Lower leg skin (tissue), 4 donors: ENCODE data around the gene CRHR2. TPM values are rescaled to one million over a fixed set of nuclear protein-coding genes. Genes with fewer than 3 reads are reported as not detected.

Source experiments
- DNase-seq, 2 donors: peaks; one replicate each; pipeline ENCODE4 v3.0.0-alpha.2; 2019; ENCODE audit warnings: low spot score in 2 of 2
- H3K4me3 ChIP-seq: fragments of 200-600 bp; sonication (generic); 2 replicates; pipeline ENCODE4 v1.5.1; 2017; ENCODE audit warnings: mild to moderate bottlenecking, low read depth; ENCODE audit not compliant: poor library complexity, severe bottlenecking
- POLR2A ChIP-seq, 2 donors: fragments of 450-650 bp; IDR thresholded peaks; one replicate each; pipeline ENCODE4 v1.6.1; 2016 to 2017; ENCODE audit warnings: antibody characterized with exemption in 2 of 2, mild to moderate bottlenecking in 1 of 2, moderate library complexity in 1 of 2
- WGBS, 2 donors: methylation state at CpG; one replicate each; pipeline ENCODE4 v1.1.5; 2018; 5-methylcytosine and 5-hydroxymethylcytosine counted together
- intact Hi-C: fragments of 100-400 bp; cut with DNase I; formaldehyde crosslinking; loops from one replicate; pipeline ENCODE4 v1.15.0; 2023; ENCODE audit warnings: low total_unique reads
- total RNA-seq, 4 donors: library from RNA; depleted of rRNA; stranded (reverse); fragments of >200 nt; gene quantifications; one replicate each; pipeline ENCODE4 v1.1.0, GENCODE V29; 2016
- TF ChIP-seq, protein P1 (sequence below), 3 donors: fragments of 450-650 bp; IDR thresholded peaks; one replicate each; pipeline ENCODE4 v1.5.1; 2016; ENCODE audit warnings: antibody characterized with exemption in 3 of 3, mild to moderate bottlenecking in 3 of 3, moderate library complexity in 2 of 3

CRHR2 gene
- total RNA-seq, 4 donors from 2014 or later = 0.45 TPM; not detected in 3

DNA sequence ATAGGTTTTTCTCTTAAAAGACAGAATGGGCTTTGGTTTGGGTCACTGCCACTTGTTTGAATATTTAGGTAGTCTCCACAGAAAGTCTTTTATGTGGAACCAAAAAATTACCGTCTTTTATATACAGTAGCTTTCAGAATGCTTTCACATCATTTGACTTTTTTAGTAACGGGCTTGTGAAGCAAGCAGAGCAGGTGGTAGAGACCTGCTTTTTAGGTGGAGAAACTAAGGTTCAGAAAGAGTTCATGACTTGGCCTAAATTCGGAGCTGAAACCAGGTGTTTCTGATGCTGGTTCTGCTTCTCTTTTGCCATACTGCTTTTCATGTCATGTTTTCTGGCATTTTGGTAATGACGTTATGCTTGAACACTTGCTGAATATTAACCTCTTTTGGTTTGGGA lies 51.3 kb downstream of the CRHR2 start:
- no peak for TF ChIP-seq POLR2A (IDR thresholded peaks at IDR 0.05)
- TF ChIP-seq, protein P1, sequence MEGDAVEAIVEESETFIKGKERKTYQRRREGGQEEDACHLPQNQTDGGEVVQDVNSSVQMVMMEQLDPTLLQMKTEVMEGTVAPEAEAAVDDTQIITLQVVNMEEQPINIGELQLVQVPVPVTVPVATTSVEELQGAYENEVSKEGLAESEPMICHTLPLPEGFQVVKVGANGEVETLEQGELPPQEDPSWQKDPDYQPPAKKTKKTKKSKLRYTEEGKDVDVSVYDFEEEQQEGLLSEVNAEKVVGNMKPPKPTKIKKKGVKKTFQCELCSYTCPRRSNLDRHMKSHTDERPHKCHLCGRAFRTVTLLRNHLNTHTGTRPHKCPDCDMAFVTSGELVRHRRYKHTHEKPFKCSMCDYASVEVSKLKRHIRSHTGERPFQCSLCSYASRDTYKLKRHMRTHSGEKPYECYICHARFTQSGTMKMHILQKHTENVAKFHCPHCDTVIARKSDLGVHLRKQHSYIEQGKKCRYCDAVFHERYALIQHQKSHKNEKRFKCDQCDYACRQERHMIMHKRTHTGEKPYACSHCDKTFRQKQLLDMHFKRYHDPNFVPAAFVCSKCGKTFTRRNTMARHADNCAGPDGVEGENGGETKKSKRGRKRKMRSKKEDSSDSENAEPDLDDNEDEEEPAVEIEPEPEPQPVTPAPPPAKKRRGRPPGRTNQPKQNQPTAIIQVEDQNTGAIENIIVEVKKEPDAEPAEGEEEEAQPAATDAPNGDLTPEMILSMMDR (IDR thresholded peaks at IDR 0.05) = no peak
- no peak for DNase-seq
- intact Hi-C loops = no loop called here
- H3K4me3 ChIP-seq = no peak overlapping the region
- WGBS, 2 donors = 95% methylated on average over 4 of the region's 4 CpGs

DNA sequence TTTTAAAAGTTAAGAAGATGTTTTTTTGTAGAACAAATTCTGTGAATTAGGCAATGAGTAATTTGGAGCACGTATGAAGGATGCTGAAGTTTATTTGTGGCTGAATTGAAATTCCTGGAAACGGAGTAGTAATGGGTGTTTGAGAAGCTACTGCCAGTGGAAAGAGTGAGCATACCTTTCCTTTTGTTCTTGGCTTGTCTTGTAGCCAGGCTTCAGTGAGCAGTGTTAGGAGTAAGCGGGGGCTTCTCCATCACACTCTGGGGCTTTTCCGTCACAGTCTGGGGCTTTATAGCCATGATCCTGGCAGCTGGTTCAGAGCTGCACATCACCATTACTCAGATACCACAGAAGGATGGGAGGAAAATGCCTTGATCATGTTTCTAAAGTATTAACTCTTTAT lies 55.2 kb downstream of the CRHR2 start:
- WGBS, 2 donors = 93 to 94% methylated on average over 4 of the region's 4 CpGs
- no peak for DNase-seq
- no peak overlapping the region for H3K4me3 ChIP-seq
- intact Hi-C loops = no loop called here
- no peak for TF ChIP-seq POLR2A (IDR thresholded peaks at IDR 0.05)
- TF ChIP-seq, protein P1 (IDR thresholded peaks at IDR 0.05) = no peak

- H3K4me3 ChIP-seq = no peak overlapping the region
- DNase-seq = no peak
- WGBS, 2 donors = 78 to 100% methylated on average over 1 of the region's 1 CpG
- no peak for TF ChIP-seq POLR2A (IDR thresholded peaks at IDR 0.05)
- TF ChIP-seq, protein P1 (IDR thresholded peaks at IDR 0.05) = no peak
- intact Hi-C loops = no loop called here
These were observed 57.0 kb downstream of the CRHR2 start for GRCh38 chr7:30625283-30625682.

DNA sequence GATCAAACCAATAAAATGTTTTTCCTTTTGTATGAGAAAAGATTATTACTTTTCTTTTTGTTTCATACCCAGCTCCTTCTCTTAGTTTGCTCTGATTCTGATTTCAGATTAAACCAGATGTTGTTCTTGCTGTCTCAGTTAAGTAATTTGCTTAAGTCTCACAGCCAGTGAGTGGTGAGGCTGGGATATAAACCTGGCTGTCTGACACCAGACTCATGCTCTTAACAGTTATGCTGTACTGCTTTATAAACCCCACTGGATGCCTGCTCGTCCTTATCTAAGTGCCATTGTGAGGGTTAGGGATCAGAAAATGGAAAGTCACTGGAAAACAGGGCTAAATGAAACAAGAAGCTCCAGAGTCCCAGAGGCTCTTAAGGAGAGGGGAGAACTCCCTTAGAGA lies 63.3 kb downstream of the CRHR2 start:
- intact Hi-C loops = no loop called here
- no peak for DNase-seq
- WGBS, 2 donors = 77 to 85% methylated on average over 1 of the region's 1 CpG
- no peak for TF ChIP-seq POLR2A (IDR thresholded peaks at IDR 0.05)
- TF ChIP-seq, protein P1 (IDR thresholded peaks at IDR 0.05) = no peak
- no peak overlapping the region for H3K4me3 ChIP-seq

GRCh38 chr7:30618080-30618676 lies 64.1 kb downstream of the CRHR2 start:
- no peak for DNase-seq
- no peak for TF ChIP-seq POLR2A (IDR thresholded peaks at IDR 0.05)
- TF ChIP-seq, protein P1 (IDR thresholded peaks at IDR 0.05) = no peak

DNA sequence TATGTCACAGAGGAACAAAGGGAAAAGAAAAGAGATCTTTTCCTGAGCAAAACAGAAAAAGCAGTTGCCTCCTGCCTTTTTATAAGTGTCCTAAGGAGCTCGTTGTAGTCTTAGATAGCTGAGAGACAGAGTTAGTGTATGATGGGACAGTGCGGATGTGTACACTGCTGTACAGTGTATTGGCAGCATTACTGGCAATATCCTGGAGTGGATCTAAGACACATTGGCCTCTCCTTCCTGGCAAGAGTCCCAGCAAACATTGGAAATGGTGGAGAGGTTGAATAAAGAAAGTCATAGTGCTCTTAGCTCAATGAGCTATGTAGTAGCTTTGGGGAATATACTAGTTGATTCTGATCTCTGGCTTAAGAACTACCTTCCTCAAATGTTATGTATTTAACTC lies 64.9 kb downstream of the CRHR2 start:
- no peak overlapping the region for H3K4me3 ChIP-seq
- intact Hi-C loops = no loop called here
- DNase-seq = no peak
- WGBS, 2 donors = 92 to 96% methylated on average over 2 of the region's 2 CpGs
- TF ChIP-seq, protein P1 (IDR thresholded peaks at IDR 0.05) = no peak
- no peak for TF ChIP-seq POLR2A (IDR thresholded peaks at IDR 0.05)

More at GRCh38 chr7:30618080-30618676, 64.1 kb downstream of the CRHR2 start:
- no peak overlapping the region for H3K4me3 ChIP-seq
- intact Hi-C loops = no loop called here
- WGBS, 2 donors = 93 to 97% methylated on average over 4 of the region's 4 CpGs
